K562 (cell line): Measurements from ENCODE around the gene APP. TPM values are rescaled to one million over a fixed set of nuclear protein-coding genes. Genes with fewer than 3 reads are reported as not detected.

ENCODE experiments used
- ATAC-seq: fragments of 200-7000 bp; cut with Tn5 transposase; 3 replicates; pipeline ENCODE4 v1.9.1; 2020; ENCODE audit warnings: moderate library complexity
- BruUV-seq: library from RNA; stranded (reverse); fragments of 400-500 nt; replicated peaks from 2 replicates; lab custom pipeline; 2021; lab: Mats Ljungman, UMichigan
- CTCF ChIA-PET: fragments of 300-600 bp; formaldehyde crosslinking; extraction: SDS; loops from one replicate; lab custom pipeline; 2021; ENCODE audit warnings: low intra/inter-chr PET ratio; lab: Yijun Ruan, JAX
- POLR2A ChIA-PET: fragments of 300-600, 350-650 bp; sonication (Branson Sonifier 250); formaldehyde crosslinking; extraction: SDS; loops from one replicate; lab custom pipeline; 2021; ENCODE audit warnings: antibody characterized with exemption, inconsistent platforms; lab: Yijun Ruan, JAX
- DNase-seq, 4 experiments: peaks; one replicate each; pipeline versions ENCODE4 v3.0.0 to v3.0.0-alpha.2; 2011 to 2018; ENCODE audit warnings: low spot score in 3 of 4, mixed read lengths in 3 of 4; ENCODE audit errors: extremely low read depth in 1 of 4
- FAIRE-seq: peaks from 2 replicates; lab custom pipeline; 2011; peaks lifted over from hg19 to GRCh38; lab: Jason Lieb, UNC
- H2AFZ ChIP-seq: 2 replicates; pipeline ENCODE4 v1.6.0; 2011; ENCODE audit warnings: low read depth, low read length, control low read depth, inconsistent platforms
- H3K27ac ChIP-seq: fragments of 200-600 bp; 3 replicates; pipeline ENCODE4 v1.8.0; 2011; ENCODE audit warnings: low read depth, mild to moderate bottlenecking, control low read depth, inconsistent platforms, low read length, moderate library complexity, mixed read lengths; ENCODE audit errors: extremely low read depth
- H3K27me3 ChIP-seq, 2 experiments: fragments of 300-600 bp in 1 of 2; 2 replicates in 1 of 2; 3 replicates in 1 of 2; pipeline versions ENCODE4 v1.6.0 to v1.8.0; 2011; ENCODE audit warnings: inconsistent platforms in 2 of 2, low read length in 2 of 2, mild to moderate bottlenecking in 1 of 2, mixed read lengths in 1 of 2, moderate library complexity in 1 of 2; ENCODE audit not compliant: control insufficient read depth in 2 of 2, insufficient read depth in 2 of 2
- H3K36me3 ChIP-seq: fragments of 300-600 bp; 3 replicates; pipeline ENCODE4 v1.8.0; 2011; ENCODE audit warnings: mild to moderate bottlenecking, low read length, inconsistent platforms; ENCODE audit not compliant: control insufficient read depth, insufficient read depth
- H3K4me1 ChIP-seq, 2 experiments: fragments of 200-600 bp in 1 of 2; replicated peaks in 1 of 2; 2 replicates in 1 of 2; 3 replicates in 1 of 2; pipeline versions ENCODE4 v1.5.1 to v1.8.0; 2011; ENCODE audit warnings: inconsistent platforms in 2 of 2, low read length in 2 of 2, mild to moderate bottlenecking in 1 of 2, mixed read lengths in 1 of 2, moderate library complexity in 1 of 2; ENCODE audit not compliant: control insufficient read depth in 2 of 2, insufficient read depth in 2 of 2
- H3K4me2 ChIP-seq: 2 replicates; pipeline ENCODE4 v1.6.1; 2011; ENCODE audit warnings: low read length, control low read depth, inconsistent platforms, mixed read lengths; ENCODE audit not compliant: insufficient read depth
- H3K4me3 ChIP-seq: fragments of 200-600 bp; sonication (generic), shearing (Covaris generic); 2 replicates; pipeline ENCODE4 v1.5.1; 2016; ENCODE audit warnings: control low read depth, inconsistent platforms
- H3K79me2 ChIP-seq: fragments of 200-600 bp; 3 replicates; pipeline ENCODE4 v1.8.0; 2011; ENCODE audit warnings: low read length, inconsistent platforms; ENCODE audit not compliant: control insufficient read depth, insufficient read depth
- H3K9ac ChIP-seq, 2 experiments: 2 replicates each; pipeline versions ENCODE4 v1.6.0 to v1.6.1; 2011; ENCODE audit warnings: low read depth in 2 of 2, low read length in 2 of 2, control low read depth in 1 of 2, inconsistent platforms in 1 of 2, mild to moderate bottlenecking in 1 of 2, mixed read lengths in 1 of 2; ENCODE audit not compliant: insufficient read depth in 1 of 2
- H3K9me1 ChIP-seq: one replicate; pipeline ENCODE4 v1.6.0; 2011; ENCODE audit warnings: inconsistent platforms, mild to moderate bottlenecking, low read length, moderate library complexity; ENCODE audit not compliant: control insufficient read depth, insufficient read depth
- H3K9me3 ChIP-seq: replicated peaks from 2 replicates; pipeline ENCODE4 v1.5.1; 2011; ENCODE audit warnings: low read depth, low read length, inconsistent platforms; ENCODE audit not compliant: control insufficient read depth, insufficient read depth
- H4K20me1 ChIP-seq: replicated peaks from 2 replicates; pipeline ENCODE4 v1.6.1; 2011; ENCODE audit warnings: low read length, inconsistent platforms, mixed read lengths; ENCODE audit not compliant: control insufficient read depth, insufficient read depth
- FOXP1 ChIP-seq: sonication (generic); formaldehyde crosslinking; IDR thresholded peaks from 2 replicates; pipeline ENCODE4 v1.8.0; 2022; ENCODE audit warnings: mild to moderate bottlenecking, missing genetic modification reagents
- HMG20A ChIP-seq: fragments of 450-650 bp; formaldehyde crosslinking; conservative IDR thresholded peaks from 2 replicates; pipeline ENCODE4 v1.4.0; 2020; ENCODE audit warnings: mild to moderate bottlenecking, mixed read lengths
- MEIS2 ChIP-seq: fragments of 450-650 bp; IDR thresholded peaks from 2 replicates; pipeline ENCODE4 v1.6.1; 2014; ENCODE audit warnings: mild to moderate bottlenecking; ENCODE audit not compliant: partially characterized antibody
- XRCC4 ChIP-seq: IDR thresholded peaks from one replicate; pipeline ENCODE4 v1.6.1; 2011; ENCODE audit not compliant: insufficient read depth, insufficient read length; ENCODE audit errors: extremely low read depth
- ZNF134 ChIP-seq: fragments of 250-450 bp; sonication (Bioruptor Pico); conservative IDR thresholded peaks from 2 replicates; pipeline ENCODE4 v1.4.0; 2020
- WGBS: fragments of 100-300 bp; shearing (Covaris generic); methylation state at CpG from one replicate; pipeline ENCODE4 v1.1.6; 2016; ENCODE audit warnings: low coverage, mixed read lengths; ENCODE audit not compliant: insufficient coverage; ENCODE audit errors: missing lambda C conversion rate; 5-methylcytosine and 5-hydroxymethylcytosine counted together
- in situ Hi-C: fragments of 300-500 bp; cut with MboI; formaldehyde crosslinking; loops from 4 replicates; pipeline ENCODE4 v1.15.0; 2018; ENCODE audit warnings: inconsistent platforms, mixed read lengths
- intact Hi-C: fragments of 100-400 bp; cut with micrococcal nuclease; formaldehyde crosslinking; loops from 2 replicates; pipeline ENCODE4 v1.14.2; 2022
- polyA plus RNA-seq, 8 experiments: library from polyadenylated mRNA; depleted of rRNA in 4 of 8; stranded (reverse) in 5 of 8; unstranded in 3 of 8; fragments of >200 nt; fragmentation: Nextera tagmentation in 2 of 8; fragmentation: Illumina TruSeq in 1 of 8; extraction: Ambion mirVana in 2 of 8; extraction: Trizol in 1 of 8; gene quantifications; 2 replicates each; pipeline versions ENCODE4 v1.2.1 to v1.2.3, GENCODE V29; 2011 to 2014; ENCODE audit warnings: inconsistent platforms in 1 of 8, missing spikeins in 1 of 8
- total RNA-seq, 7 experiments: library from RNA; depleted of rRNA in 6 of 7; stranded (reverse); fragments of >200 nt in 6 of 7; fragmentation: Illumina TruSeq in 2 of 7; extraction: Trizol in 2 of 7; gene quantifications; 2 replicates each; pipeline versions ENCODE4 v1.2.1 to v1.2.3, GENCODE V29; 2011 to 2021; ENCODE audit warnings: low replicate concordance in 1 of 7
- TF ChIP-seq, protein P1 (sequence below), 2 experiments: fragments of 450-650 bp; IDR thresholded peaks; 2 replicates each; pipeline ENCODE4 v1.6.1; 2016; ENCODE audit warnings: mild to moderate bottlenecking in 2 of 2, borderline replicate concordance in 1 of 2, low read depth in 1 of 2, moderate library complexity in 1 of 2
- TF ChIP-seq, protein P2 (sequence below): fragments of 450-650 bp; IDR thresholded peaks from 2 replicates; pipeline ENCODE4 v1.6.1; 2018; ENCODE audit not compliant: partially characterized antibody

APP gene
- total and polyA plus RNA-seq, 9 of the 15 experiments (the other 6 are each of a cell fraction or from before 2014, with no cell fraction given), result 0.01 to 1.5 (median 0.16) TPM; not detected in 5

DNA sequence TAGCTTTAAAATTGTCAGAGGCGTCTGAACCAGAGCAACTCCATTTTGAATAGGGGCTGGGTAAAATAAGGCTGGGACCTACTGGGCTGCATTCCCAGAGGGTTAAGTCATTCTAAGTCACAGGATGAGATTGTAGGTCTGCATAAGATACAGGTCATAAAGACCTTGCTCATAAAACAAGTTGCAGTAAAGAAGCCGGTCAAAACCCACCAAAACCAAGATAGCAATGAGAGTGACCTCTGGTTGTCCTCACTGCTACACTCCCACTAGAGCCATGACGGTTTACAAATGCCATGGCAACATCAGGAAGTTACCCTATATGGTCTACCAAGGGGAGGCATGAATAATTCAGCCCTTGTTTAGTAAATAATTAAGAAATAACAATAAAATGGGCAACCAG lies 292.2 kb downstream of the APP start:
- no peaks in the 10 kb centered on the region for H3K4me1 ChIP-seq
- H3K27ac ChIP-seq, result no peak overlapping the region
- no peak overlapping the region for H3K4me2 ChIP-seq
- intact Hi-C loops, result no loop called here
- no peak overlapping the region for H3K4me3 ChIP-seq
- H3K9me3 ChIP-seq, result no peaks in the 10 kb centered on the region
- no peak for FAIRE-seq
- 2% methylated on average over 3 of the region's 3 CpGs for WGBS
- H3K79me2 ChIP-seq, result no peaks in the 10 kb centered on the region
- no peak overlapping the region for H2AFZ ChIP-seq
- no TSS peak for BruUV-seq
- H3K27me3 ChIP-seq, result no peaks in the 10 kb centered on the region
- CTCF ChIA-PET, result no interaction called here
- H4K20me1 ChIP-seq, result no peaks in the 10 kb centered on the region
- H3K36me3 ChIP-seq, result no peaks in the 10 kb centered on the region
- POLR2A ChIA-PET, result no interaction called here
- in situ Hi-C loops, result loop anchor here (25.0 kb wide), 1 partner anchor 834 kb away; no protein-coding TSS in a partner anchor
- DNase-seq, result no peak
- no peak overlapping the region for H3K9ac ChIP-seq
- ATAC-seq, result no peak
- H3K9me1 ChIP-seq, result no peaks in the 10 kb centered on the region
- TF ChIP-seq, protein P1, sequence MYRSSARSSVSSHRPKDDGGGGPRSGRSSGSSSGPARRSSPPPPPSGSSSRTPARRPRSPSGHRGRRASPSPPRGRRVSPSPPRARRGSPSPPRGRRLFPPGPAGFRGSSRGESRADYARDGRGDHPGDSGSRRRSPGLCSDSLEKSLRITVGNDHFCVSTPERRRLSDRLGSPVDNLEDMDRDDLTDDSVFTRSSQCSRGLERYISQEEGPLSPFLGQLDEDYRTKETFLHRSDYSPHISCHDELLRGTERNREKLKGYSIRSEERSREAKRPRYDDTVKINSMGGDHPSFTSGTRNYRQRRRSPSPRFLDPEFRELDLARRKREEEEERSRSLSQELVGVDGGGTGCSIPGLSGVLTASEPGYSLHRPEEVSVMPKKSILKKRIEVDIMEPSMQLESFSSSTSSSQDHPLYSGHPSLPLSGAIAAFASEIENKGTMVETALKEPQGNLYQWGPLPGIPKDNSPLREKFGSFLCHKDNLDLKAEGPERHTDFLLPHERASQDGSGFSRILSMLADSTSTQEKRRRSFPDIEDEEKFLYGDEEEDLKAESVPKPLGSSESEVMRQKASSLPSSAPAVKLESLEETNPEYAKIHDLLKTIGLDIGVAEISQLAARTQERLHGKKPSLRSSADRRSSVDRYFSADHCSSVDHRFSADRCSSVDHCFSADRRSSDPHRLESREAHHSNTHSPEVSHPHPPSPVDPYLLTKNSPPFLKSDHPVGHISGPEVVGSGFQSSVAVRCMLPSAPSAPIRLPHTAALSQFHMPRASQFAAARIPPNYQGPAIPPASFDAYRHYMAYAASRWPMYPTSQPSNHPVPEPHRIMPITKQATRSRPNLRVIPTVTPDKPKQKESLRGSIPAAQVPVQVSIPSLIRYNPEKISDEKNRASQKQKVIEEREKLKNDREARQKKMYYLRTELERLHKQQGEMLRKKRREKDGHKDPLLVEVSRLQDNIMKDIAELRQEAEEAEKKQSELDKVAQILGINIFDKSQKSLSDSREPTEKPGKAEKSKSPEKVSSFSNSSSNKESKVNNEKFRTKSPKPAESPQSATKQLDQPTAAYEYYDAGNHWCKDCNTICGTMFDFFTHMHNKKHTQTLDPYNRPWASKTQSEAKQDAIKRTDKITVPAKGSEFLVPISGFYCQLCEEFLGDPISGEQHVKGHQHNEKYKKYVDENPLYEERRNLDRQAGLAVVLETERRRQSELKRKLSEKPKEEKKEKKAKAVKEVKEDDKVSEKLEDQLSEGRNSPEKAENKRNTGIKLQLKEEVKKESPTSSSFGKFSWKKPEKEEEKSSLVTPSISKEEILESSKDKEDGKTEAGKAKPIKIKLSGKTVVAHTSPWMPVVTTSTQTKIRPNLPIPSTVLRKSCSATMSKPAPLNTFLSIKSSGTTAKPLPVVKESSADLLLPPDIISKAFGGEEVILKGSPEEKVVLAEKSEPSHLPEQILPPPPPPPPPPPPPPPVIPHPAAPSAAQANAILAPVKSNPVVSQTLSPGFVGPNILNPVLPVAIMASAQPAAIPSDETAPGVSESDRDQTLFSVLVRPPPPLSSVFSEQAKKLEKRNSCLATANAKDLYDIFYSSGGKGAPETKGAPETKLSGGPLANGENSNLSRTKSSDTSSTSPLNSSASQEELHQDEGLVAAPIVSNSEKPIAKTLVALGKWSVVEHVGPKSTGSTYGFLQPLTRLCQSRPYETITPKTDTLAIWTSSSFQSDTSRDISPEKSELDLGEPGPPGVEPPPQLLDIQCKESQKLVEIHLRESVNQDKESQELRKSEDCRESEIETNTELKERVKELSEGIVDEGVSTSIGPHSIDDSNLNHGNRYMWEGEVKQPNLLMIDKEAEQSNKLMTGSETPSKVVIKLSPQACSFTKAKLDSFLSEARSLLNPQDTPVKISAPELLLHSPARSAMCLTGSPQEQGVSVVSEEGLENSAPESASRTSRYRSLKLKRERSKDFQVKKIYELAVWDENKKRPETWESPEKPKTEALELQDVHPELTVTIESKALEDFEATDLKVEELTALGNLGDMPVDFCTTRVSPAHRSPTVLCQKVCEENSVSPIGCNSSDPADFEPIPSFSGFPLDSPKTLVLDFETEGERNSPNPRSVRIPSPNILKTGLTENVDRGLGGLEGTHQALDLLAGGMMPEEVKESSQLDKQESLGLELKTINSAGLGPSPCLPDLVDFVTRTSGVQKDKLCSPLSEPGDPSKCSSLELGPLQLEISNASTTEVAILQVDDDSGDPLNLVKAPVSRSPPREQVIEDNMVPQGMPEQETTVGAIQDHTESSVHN (IDR thresholded peaks at IDR 0.05; ENCODE audit: borderline replicate concordance in 1 of 2, low read depth in 1 of 2), result no peak
- TF ChIP-seq, protein P2, sequence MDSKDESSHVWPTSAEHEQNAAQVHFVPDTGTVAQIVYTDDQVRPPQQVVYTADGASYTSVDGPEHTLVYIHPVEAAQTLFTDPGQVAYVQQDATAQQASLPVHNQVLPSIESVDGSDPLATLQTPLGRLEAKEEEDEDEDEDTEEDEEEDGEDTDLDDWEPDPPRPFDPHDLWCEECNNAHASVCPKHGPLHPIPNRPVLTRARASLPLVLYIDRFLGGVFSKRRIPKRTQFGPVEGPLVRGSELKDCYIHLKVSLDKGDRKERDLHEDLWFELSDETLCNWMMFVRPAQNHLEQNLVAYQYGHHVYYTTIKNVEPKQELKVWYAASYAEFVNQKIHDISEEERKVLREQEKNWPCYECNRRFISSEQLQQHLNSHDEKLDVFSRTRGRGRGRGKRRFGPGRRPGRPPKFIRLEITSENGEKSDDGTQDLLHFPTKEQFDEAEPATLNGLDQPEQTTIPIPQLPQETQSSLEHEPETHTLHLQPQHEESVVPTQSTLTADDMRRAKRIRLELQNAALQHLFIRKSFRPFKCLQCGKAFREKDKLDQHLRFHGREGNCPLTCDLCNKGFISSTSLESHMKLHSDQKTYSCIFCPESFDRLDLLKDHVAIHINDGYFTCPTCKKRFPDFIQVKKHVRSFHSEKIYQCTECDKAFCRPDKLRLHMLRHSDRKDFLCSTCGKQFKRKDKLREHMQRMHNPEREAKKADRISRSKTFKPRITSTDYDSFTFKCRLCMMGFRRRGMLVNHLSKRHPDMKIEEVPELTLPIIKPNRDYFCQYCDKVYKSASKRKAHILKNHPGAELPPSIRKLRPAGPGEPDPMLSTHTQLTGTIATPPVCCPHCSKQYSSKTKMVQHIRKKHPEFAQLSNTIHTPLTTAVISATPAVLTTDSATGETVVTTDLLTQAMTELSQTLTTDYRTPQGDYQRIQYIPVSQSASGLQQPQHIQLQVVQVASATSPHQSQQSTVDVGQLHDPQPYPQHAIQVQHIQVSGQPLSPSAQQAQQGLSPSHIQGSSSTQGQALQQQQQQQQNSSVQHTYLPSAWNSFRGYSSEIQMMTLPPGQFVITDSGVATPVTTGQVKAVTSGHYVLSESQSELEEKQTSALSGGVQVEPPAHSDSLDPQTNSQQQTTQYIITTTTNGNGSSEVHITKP, result no peak
- TF ChIP-seq XRCC4 (no peak), ZNF134 (no peak), FOXP1 (CRISPR knock-in tag) (no peak), HMG20A (CRISPR knock-in tag) (no peak), MEIS2 (no peak)
